Retinal pigment epithelial cell (primary cell): ENCODE data around the gene GNL2.
"Not testable (repeated sequence)": the region's sequence is repeated elsewhere in the genome, so short reads cannot be mapped to it uniquely, and the experiment has no call there.

Source experiments
- DNase-seq: peaks from one replicate; pipeline ENCODE4 v3.0.0-alpha.2; 2010; ENCODE audit warnings: low read depth
- H3K4me3 ChIP-seq: 2 replicates; pipeline ENCODE4 v1.5.1; 2011; ENCODE audit warnings: mild to moderate bottlenecking, low read length, control low read depth, moderate library complexity
- TF ChIP-seq, protein P1 (sequence below): conservative IDR thresholded peaks from 2 replicates; pipeline ENCODE4 v1.5.1; 2011; ENCODE audit warnings: low read depth, low read length, control low read depth, inconsistent platforms

Gene GNL2

GRCh38 chr1:37570528-37571334 is 25.0 kb downstream of the GNL2 start:
- TF ChIP-seq, protein P1, sequence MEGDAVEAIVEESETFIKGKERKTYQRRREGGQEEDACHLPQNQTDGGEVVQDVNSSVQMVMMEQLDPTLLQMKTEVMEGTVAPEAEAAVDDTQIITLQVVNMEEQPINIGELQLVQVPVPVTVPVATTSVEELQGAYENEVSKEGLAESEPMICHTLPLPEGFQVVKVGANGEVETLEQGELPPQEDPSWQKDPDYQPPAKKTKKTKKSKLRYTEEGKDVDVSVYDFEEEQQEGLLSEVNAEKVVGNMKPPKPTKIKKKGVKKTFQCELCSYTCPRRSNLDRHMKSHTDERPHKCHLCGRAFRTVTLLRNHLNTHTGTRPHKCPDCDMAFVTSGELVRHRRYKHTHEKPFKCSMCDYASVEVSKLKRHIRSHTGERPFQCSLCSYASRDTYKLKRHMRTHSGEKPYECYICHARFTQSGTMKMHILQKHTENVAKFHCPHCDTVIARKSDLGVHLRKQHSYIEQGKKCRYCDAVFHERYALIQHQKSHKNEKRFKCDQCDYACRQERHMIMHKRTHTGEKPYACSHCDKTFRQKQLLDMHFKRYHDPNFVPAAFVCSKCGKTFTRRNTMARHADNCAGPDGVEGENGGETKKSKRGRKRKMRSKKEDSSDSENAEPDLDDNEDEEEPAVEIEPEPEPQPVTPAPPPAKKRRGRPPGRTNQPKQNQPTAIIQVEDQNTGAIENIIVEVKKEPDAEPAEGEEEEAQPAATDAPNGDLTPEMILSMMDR: no peak
- DNase-seq: no peak
- no peak overlapping the region for H3K4me3 ChIP-seq

DNA sequence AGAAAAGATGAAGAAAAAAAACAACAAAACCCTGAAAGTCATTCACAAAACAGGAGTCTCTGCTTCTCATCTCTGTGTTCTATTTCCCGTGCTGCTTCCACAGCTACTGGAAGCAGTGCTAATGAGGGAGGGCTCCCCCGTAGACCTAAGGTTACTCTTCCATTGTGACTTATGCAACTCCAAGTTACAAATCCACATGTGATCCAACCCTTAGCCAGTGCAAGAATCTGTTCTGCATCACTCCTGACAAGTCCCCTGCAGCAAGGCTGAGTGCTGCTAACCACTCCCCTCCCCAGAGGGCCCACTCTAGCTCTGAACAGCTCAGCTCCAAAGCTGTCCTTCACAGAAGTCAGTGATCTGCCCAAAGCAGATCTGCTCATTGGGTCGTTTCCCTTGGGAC is 28.7 kb downstream of the GNL2 start:
- no peak overlapping the region for H3K4me3 ChIP-seq
- DNase-seq: no peak
- TF ChIP-seq, protein P1: no peak

- TF ChIP-seq, protein P1: no peak
These were observed 30.8 kb downstream of the GNL2 start for GRCh38 chr1:37564892-37565291.

GRCh38 chr1:37562984-37563383 is 32.8 kb downstream of the GNL2 start:
- TF ChIP-seq, protein P1: no peak
- DNase-seq: no peak
- H3K4me3 ChIP-seq: no peak overlapping the region

More at GRCh38 chr1:37564892-37565291, 30.8 kb downstream of the GNL2 start:
- DNase-seq: no peak
- H3K4me3 ChIP-seq: no peak overlapping the region

- H3K4me3 ChIP-seq: no peak overlapping the region
- no peak for DNase-seq
- TF ChIP-seq, protein P1: peak; percentile 57
These were observed 34.3 kb downstream of the GNL2 start for GRCh38 chr1:37561133-37562132.

- H3K4me3 ChIP-seq: no peak overlapping the region
- TF ChIP-seq, protein P1: no peak
- DNase-seq: no peak
These were observed 35.2 kb downstream of the GNL2 start for GRCh38 chr1:37560401-37561132.

DNA sequence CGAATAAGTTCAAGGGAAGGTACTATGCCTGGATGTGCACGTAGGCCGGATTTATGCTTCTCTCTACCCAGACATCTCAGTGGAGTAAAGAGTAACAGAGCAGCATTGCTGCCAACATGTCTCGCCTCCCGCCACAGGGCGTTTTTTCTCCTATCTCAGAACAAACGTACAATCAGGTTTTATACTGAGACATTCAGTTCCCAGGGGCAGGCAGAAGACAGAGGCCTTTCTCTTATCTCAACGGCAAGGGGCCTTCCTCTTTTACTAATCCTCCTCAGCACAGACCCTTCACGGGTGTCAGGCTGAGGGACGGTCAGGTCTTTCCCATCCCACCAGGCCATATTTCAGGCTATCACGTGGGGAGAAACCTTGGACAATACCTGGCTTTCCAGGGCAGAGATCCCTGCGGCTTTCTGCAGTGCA is 35.8 kb downstream of the GNL2 start:
- not testable (repeated sequence) for DNase-seq, H3K4me3 ChIP-seq
